GM21360 (cell line): ENCODE measurements around the gene DLGAP4.

Experiments used
- ATAC-seq: cut with Tn5 transposase; IDR thresholded peaks from one replicate; pipeline ENCODE4 v1.9.1; 2021; ENCODE audit warnings: mild to moderate bottlenecking, moderate library complexity; ENCODE audit not compliant: unreplicated experiment

Gene DLGAP4

GRCh38 chr20:36439040-36439730, 133.0 kb downstream of the DLGAP4 start:
- ATAC-seq: no peak

DNA sequence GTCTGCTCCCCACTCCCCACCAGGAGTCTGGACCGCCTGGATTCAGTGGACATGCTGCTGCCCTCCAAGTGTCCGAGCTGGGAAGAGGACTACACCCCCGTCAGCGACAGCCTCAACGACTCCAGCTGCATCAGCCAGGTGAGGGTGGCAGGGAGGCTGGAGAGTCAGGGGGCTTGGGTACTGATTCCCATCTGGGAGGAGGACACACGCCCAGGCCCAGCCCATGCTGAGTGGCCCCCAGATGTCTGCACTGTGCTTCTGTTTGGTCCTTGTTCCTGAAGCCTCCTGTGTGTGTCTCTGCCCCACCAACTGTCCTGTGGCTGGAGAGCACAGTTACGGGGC, 133.6 kb downstream of the DLGAP4 start:
- no peak for ATAC-seq

GRCh38 chr20:36440370-36441026, 134.4 kb downstream of the DLGAP4 start:
- no peak for ATAC-seq

- no peak for ATAC-seq
Measured at GRCh38 chr20:36441027-36441414, 134.9 kb downstream of the DLGAP4 start.

GRCh38 chr20:36441416-36441815, 135.3 kb downstream of the DLGAP4 start:
- no peak for ATAC-seq

GRCh38 chr20:36445847-36446246, 139.7 kb downstream of the DLGAP4 start:
- no peak for ATAC-seq

DNA sequence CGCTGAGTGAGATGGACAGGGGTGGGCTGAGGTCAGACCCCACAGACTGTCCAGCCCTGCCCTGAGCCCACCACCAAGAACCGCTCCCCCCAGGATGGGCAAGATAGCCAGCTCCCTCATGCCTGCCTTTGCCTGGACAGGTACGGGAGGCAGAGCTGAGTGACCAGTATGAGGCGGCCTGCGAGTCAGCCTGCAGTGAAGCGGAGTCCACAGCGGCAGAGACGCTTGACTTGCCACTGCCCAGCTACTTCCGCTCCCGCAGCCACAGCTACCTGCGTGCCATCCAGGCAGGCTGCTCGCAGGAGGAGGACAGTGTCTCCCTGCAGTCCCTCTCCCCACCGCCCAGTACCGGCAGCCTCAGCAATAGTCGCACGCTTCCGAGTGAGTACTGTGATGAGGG, 140.4 kb downstream of the DLGAP4 start:
- ATAC-seq: no peak

- ATAC-seq: no peak
Measured at GRCh38 chr20:36447101-36447500, 141.0 kb downstream of the DLGAP4 start.

DNA sequence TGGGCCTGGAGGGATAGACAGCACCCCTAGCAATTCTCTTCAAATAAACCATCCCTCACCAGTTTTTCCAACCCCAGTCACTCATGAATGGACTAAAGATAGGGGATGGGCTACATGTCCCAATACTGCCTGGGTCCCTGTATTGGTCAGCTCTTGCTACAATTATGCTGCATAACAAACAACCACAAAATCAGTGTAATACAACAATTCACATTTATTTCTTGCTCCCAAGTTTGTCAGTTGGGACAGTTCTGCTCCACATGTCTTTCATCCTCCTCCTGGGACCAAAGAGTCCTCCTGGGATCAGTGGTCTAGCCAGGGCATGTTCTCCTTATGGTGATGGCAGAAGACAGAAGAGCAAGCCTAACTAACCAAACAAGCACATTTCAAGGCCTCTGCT, 143.5 kb downstream of the DLGAP4 start:
- ATAC-seq: no peak

DNA sequence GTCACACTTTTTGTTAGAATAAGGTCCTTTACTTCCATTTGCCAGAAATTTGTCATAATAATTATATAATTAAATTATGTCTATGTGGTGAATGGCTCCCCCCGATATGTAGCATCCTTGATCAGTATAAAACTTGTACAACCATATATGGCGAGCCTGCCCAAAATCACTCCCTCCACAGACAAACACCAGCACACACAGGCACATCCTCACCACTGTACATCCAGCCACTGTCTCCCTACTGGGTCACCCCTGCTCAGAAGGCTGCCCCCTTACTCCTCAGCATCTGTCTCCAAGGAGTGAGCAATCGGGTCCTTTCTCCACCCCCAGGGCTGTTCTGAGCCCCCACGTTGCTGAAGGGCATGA, 148.2 kb downstream of the DLGAP4 start:
- no peak for ATAC-seq

- ATAC-seq: no peak
Measured at GRCh38 chr20:36454698-36455427, 148.7 kb downstream of the DLGAP4 start.

DNA sequence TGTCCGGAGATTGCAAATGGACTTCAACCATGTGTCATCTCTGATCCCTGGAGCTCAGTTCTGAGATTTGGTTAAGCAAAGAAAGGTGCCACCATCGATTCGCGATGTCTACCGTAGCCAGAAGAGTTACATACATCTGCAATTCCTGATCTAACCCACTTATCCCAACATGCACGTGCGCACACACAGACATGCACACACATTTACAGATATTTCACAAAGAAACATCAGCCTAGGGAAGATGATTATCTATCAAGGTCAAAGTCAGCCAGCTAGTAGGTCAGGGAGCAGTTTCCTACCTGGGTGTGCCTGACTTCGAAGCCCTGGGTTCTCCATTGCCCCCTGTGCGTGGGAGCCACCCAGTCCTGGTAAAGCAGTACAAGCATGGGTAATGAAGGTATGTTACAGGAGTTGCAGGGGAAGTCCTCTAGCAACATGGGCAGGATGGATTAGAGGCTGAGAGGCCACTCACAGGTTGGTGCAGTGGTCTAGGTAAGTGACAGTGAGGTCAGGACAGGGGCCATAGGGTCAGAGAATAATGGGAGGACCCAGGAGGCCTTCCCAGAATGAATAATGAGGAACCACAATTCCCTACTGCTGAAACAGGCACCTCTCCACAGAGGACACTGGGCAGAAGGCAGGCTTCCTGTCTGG, 150.0 kb downstream of the DLGAP4 start:
- ATAC-seq: no peak

- peak; percentile 47 for ATAC-seq
Measured at GRCh38 chr20:36460648-36461599, 154.8 kb downstream of the DLGAP4 start.

DNA sequence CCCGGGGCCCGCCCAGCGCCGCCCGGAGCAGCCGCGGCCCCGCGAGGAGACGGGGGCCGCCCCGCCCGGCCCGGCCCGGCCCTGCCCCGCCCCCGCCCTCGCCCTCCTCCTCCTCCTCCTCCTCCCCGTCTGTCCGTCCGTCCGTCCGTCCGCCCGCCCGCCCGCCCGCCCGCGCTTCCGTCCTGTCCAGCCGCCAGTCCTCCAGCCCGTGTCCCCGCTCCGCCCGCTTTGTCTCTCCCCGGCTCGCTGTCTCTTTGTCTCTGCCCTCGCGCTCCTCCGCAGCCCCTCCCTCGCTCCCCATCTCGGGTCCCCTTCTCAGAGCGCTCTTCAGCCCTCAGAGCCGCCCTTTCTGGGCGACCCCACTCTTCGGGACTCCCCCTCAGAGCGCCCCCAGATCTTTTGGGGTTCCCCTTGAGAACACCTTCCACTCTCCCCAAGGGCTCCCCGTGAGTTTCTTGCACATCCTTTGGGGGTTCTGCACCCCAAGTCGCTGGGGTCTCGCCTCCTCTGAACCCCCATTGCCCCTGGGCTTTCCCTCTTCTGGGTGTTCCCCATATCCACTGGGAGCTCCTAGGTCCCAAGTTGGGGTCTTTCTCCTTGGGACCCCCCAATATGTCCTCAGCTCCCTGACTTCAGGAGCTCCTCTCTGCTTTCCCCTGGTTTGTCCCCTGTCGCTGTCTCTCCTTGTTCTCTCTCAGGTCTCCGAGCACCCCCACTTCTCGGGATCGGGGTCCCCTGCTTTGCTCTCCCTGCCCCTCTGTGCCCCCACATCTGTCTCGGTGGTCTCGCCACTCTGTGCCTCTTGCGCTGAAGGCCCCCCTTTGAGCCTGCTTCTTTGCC, 155.7 kb downstream of the DLGAP4 start:
- ATAC-seq: peak; percentile 22

GRCh38 chr20:36462440-36463211, 156.5 kb downstream of the DLGAP4 start:
- ATAC-seq: no peak

DNA sequence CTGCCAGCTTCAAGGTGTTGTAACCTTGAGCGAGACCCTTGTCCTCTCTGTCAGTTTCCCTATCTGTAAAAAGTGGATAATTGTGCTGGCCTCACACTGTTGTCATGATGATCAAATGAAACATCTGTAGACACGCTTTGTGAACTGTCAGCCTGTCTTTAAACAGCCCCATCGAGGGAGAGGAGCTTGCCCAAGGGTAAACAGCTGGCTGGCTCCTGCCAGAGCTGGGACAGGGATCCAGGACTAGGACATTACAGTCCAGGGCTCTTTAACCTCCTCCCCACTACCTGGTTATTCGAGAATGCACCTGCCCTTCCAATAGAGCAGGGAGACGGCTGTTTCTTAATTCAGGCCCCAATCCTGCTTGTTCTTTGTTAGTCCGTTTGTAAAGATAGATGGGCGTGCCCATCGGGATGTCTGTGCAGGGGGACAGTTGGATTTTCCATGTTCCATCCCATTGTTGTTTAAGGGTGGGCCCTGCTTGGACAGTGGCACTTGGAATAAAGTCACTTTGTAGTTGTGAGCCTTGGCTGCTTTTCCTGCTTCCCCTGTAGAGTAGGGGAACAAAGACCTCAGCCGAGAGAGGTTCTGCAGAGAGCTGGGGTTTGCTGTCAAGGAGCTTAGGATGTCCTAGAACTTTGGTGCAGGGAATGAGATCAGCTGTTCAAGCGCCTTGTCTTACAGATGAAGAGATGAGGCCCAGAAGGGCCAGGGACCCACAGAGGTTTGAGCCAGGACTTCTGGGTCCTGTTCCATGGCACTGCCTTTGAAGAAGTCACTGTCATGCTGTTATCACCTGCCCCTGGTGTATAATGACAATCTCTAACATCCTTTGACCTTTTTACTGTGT, 157.3 kb downstream of the DLGAP4 start:
- ATAC-seq: no peak

DNA sequence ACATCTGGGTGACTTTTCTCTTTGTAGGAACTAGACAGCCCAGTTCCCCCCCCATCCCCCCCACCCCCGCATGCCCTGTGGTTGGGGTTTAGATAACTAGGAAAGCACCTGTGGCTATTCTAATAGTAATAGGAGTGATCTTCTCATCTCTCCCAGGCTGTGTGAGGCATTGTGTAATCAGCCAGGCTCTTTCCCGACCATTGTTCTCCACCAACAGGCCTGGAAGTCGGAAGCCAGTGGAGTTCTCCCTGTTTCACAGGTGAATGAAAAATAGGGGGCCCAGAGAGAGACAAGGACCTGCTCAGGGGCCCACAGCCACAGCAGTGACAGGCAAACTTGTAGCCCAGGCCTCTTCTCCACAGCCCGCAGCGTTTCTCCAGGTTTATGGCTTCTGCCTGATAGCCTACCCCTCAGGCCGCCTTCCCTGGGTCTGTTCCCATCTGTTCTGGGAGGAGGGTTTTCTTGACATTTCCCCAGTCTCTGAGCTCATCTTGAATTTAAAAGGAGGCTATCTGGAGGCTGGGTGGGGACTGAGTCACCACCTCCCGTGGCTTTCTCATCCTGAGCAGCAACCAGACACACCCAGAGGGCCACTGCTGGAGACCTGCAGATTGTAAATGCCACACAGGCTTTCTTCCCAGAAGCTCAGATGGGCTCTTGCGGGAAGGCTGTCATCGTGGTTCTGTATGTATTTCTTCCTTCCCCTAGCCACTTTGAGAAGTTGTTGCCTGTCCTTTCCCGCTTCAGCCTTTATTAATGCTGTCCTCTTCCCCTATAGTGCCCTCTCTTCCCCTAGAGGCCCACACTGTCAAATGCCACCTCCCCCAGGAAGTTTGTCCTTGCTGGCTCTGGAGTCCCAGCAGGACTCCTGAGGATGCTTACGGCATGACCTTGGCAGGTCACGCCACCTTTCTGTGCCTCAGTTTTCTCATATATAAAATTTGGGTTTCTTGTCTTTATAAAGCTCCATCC, 159.3 kb downstream of the DLGAP4 start:
- ATAC-seq: no peak
